ENCODE measurements around the gene MTMR12. TPM values are rescaled to one million over a fixed set of nuclear protein-coding genes. Genes with fewer than 3 reads are reported as not detected.
"Not testable (repeated sequence)": the region's sequence is repeated elsewhere in the genome, so short reads cannot be mapped to it uniquely, and the experiment has no call there.

MTMR12 gene
- total RNA-seq, 1 donor from 2014 or later = 27.8 TPM

GRCh38 chr5:32233696-32234447, 78.9 kb downstream of the MTMR12 start:
- intact Hi-C loops (cut with micrococcal nuclease) = loop anchor here (2.0 to 5.0 kb wide), 3 partner anchors 59 to 208 kb away; partner anchors contain the start of genes GOLPH3 and ZFR

DNA sequence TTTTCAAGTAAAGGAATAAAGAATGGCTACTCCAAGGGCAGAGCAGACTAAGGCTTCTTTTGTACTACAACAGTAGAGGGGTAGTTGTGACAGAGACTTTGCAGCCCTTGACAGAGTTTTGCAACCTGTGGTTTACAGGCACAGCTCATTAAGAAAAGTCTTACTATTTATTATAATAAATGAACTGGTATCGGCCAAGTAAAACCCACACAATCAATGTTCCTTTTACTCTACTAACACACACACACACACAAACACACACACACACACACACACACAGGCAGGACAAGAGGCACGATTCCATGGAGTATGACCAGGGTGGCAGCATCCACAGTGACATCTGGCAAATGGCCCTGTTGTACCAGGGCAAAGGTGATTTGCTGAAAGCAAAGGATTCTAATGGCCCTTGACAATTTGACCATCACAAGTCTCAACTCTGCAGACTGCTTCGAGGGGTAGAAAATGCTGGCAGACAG, 79.5 kb downstream of the MTMR12 start:
- intact Hi-C loops (cut with micrococcal nuclease) = loop anchor here (2.0 to 5.0 kb wide), 3 partner anchors 58 to 209 kb away; partner anchors contain the start of genes GOLPH3 and ZFR

GRCh38 chr5:32232441-32233219, 80.1 kb downstream of the MTMR12 start:
- intact Hi-C loops (cut with micrococcal nuclease) = loop anchor here (1.0 to 5.0 kb wide), 7 partner anchors 58 to 381 kb away; partner anchors contain the start of genes GOLPH3 and ZFR

DNA sequence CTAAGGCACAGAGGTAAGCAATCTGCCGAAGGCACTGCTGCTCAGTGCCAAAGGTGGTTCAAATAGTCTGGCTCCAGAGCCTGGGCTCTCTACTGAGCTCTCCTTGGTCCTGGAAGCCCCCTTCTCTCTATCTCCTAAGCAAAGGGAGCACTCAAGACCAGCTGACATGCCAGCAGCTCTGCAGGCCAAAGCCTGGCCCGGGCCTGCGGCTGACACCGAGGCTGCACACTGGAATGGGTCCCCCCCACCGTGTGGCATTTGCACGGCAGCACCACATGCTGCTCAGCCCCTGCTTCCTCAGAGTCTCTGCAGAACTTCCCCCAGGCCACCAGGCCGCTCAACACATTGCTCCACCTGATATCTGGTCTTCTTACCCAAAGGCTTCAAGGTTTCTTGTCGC, 80.8 kb downstream of the MTMR12 start:
- intact Hi-C loops (cut with micrococcal nuclease) = loop anchor here (1.0 to 5.0 kb wide), 7 partner anchors 57 to 381 kb away; partner anchors contain the start of genes GOLPH3 and ZFR

DNA sequence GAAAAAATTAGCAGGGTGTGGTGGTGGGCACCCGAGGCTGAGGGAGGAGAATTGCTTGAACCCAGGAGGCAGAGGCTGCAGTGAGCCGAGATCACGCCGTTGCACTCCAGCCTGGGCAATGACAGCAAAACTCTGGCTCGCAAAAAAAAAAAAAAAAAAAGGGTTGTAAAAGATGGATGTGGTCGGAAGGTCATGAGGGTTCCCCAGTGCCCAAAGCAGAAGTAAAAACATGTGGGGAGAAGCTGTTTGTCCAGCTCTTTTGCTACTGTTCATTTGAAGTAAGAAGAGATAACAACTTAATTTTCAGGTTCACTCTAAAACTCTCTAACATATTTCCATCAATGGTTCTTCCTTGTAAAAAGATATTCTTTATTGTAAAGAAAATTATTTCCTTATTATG, 81.5 kb downstream of the MTMR12 start:
- intact Hi-C loops (cut with micrococcal nuclease) = loop anchor here (5.0 kb wide), 2 partner anchors 156 to 211 kb away; partner anchors contain the start of gene ZFR

DNA sequence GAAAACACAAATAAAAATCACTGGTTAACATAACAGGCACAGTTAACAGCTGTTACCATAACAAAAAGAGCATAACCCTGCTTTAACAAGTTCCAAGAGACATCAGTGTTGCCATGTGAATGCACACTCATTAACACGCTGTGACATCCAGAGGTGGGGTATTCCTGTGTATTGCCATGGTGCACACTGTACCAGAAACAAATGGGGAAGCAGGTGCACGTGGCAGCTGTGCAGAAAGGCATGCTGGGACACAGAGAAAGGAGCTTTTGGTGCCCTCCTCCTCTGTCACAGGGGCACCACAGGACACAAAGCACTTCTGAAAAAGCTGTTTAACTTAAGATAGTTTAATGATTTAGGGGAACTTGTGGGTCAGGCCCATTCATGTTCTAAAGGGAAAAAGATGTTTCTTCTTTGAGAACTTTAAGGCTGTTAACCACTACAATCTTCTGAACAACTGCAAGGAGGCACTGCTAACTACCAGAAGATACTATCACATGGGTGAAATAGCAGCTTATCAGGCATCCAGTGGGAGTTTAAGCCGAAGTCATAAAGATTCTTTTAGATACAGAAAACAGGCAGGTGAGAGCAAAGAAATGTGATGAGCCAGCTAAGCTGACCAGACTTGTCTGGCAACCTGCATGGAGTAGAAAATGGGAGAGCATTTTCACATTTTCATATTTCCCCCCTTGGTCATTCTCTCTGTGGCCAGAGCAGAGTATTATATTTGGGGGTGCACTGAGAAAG, 82.2 kb downstream of the MTMR12 start:
- intact Hi-C loops (cut with micrococcal nuclease) = loop anchor here (5.0 kb wide), 2 partner anchors 157 to 212 kb away; partner anchors contain the start of gene ZFR

GRCh38 chr5:32229586-32229985, 83.2 kb downstream of the MTMR12 start:
- intact Hi-C loops (cut with micrococcal nuclease) = no loop called here

DNA sequence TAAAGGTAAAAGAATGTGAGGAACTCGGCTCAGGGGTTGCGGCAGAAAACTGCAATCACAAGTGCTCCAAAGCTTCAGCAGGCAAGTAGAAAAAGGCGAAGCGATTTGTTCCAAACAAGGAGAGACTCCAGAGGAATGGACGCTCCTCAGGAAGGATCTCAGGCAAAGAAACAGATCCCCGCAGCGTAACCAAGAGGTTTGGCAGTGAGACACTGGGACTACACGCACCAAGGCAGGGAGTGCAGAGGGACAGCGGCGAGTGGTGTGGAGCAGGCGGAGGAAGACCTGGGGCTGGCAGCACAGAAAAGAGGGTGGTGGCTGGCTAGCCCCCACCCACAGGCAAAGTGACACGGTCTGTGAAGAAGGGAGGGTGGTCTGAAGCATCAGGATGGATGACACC, 83.9 kb downstream of the MTMR12 start:
- intact Hi-C loops (cut with micrococcal nuclease) = no loop called here

GRCh38 chr5:32225445-32225844, 87.3 kb downstream of the MTMR12 start:
- intact Hi-C loops (cut with micrococcal nuclease) = no loop called here

DNA sequence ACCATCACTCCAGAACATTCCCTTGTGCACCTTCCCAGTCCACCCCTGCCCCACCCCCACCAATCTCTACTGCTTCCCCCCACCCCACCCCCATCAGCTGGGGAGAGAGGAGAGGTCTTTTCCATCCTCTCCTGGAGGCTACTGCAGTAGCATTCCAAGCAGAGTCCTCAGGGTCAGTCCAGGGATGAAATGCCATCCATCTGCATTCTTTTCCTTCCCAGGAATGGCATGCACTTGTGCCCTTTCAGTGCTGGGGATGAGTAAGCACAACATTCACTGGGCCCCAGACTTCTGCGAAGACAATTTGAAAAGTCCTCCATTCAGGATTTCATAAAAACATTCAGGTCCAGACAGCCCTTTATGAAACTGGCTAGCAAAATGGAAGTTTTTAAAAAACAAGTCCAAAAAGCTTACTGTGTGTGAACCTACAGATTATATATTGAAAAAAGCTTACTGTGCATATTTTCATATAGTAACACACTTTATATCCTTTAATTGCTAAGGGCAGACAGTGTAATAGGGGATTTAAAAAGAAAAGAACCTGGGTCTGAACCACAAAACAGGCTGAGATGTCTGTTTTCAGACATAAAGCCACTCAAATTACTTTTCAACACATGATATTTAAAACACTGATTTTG, 88.6 kb downstream of the MTMR12 start:
- intact Hi-C loops (cut with micrococcal nuclease) = no loop called here

DNA sequence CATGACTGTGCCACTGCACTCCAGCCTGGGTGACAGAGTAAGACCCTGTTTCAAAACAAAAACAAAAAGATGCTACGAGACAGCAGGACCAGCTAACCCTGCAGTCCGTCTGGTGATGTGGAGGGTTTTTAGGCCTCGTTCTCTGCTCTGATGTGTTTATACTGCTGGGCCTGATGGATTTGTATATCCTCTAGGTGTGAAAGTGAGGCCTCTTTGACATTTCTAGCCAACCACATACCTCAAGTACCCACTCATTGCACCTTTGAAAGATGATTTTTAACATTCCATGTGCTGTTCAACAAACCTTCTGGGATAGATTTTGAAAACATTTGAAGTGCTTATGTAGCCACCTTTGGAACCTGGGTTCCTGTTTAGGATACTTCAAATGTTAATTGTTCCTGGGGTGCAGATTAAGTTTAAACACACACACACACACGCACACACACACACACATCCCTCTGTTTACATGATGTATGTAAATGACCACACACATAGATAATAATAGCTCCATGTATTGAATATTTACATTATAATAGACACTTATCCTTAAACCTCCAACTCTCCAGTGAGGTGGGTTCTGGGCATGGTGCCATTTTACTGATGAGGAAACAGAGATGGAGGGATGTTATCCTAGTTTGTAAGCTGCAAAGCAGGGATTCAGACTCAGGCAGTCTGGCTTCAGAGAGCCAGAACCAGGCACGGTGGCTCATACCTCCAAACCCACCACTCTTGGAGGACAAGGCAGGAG, 89.8 kb downstream of the MTMR12 start:
- intact Hi-C loops (cut with micrococcal nuclease) = no loop called here

DNA sequence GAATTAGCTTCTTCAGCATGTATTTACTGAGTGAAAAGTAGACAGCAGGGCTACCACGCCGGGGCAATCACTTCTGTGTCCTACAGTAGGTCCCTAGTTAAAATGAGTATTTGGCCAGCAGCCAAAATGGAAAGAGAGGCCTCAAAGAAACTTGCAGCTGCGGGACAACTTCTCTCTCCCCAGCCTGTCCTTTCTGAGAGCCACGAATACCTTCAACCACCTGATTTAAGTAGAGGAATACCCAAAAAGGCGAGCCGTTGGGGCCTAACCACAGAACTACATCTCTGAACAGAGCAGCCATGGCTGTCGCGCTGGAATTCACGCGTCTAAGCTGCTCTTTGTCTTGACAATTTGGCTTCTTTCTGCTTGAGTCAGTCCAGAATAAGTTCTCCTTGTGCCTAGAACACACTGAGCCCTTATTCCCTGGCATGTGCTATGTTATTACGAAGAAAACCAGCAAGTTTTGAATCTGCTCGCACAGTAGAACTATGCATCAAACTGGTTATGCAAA, 94.8 kb downstream of the MTMR12 start:
- intact Hi-C loops (cut with micrococcal nuclease) = loop anchor here (5.0 kb wide), 1 partner anchor 91 kb away; no protein-coding TSS in a partner anchor

GRCh38 chr5:32214344-32214743, 98.4 kb downstream of the MTMR12 start:
- intact Hi-C loops (cut with micrococcal nuclease) = loop anchor here (5.0 kb wide), 1 partner anchor 398 kb away; no protein-coding TSS in a partner anchor

DNA sequence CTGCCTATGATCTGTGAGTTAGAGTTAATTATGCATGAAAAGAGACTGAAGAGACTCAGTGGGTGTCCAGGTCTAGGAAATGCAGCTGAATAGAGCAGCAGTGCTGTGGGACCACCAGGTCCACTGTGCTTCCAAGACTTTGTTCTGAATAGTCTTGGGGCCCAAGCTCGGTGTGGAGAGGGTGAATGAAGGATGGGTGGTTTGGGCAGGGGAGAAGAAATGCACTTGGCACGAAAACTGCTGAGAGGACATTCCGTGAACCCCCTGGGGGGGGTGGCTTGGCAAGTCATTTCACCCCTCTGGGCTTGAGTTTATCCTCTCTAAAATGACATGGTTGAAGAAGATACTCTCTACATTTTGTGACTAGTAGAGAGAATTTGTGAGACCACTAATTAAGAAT, 102.6 kb downstream of the MTMR12 start:
- intact Hi-C loops (cut with micrococcal nuclease) = loop anchor here (5.0 kb wide), 1 partner anchor 402 kb away; no protein-coding TSS in a partner anchor

GRCh38 chr5:32208837-32209236, 103.9 kb downstream of the MTMR12 start:
- intact Hi-C loops (cut with micrococcal nuclease) = not testable (repeated sequence)

DNA sequence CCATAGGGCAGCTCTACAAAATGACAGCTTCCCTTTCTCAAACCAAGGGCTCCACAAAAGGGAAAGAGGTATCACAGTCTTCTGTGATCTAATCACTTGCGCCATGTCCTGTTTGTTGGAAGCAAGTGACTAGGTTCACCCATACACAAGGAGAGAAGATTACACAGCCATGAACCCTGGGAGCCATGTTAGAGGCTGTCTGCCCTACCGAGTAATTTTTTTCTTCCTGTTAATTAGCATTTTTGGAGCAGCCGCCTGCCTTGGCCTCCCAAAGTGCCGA, 105.4 kb downstream of the MTMR12 start:
- intact Hi-C loops (cut with micrococcal nuclease) = no loop called here

- intact Hi-C loops (cut with micrococcal nuclease) = no loop called here
Observed at GRCh38 chr5:32206509-32207354, 106.0 kb downstream of the MTMR12 start.

DNA sequence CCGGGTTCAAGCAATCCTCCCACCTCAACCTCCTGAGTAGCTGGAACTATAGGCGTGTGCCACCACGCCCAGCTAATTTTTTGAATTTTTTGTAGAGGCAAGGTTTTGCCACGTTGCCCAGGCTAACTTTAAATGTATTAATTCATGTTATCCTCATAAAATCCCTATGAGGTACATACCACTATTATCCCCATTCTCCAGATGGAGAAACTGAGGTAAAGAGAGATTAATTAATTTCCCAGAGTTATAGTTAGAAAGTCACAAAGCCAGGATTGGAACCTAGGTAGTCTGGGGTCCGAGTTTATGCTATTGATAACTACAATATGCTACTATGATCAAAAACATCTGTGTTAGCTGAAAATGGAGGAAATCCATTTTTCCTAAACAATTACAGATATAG, 106.7 kb downstream of the MTMR12 start:
- intact Hi-C loops (cut with micrococcal nuclease) = no loop called here

GRCh38 chr5:32202394-32202793, 110.3 kb downstream of the MTMR12 start:
- intact Hi-C loops (cut with micrococcal nuclease) = no loop called here

All from T-helper 1 cell treated with Interleukin-12 subunit alpha and Interleukin-12 subunit beta and Interleukin-4 antibody, amounts not matched to agents 30 ng/mL and 1 ng/mL, for 36 hours (primary cell).